Measurements from ENCODE around the gene KDM4F. TPM values are rescaled to one million over a fixed set of nuclear protein-coding genes. Genes with fewer than 3 reads are reported as not detected.

KDM4F gene
- total and polyA plus RNA-seq, 4 experiments from 2014 or later, result not detected

DNA sequence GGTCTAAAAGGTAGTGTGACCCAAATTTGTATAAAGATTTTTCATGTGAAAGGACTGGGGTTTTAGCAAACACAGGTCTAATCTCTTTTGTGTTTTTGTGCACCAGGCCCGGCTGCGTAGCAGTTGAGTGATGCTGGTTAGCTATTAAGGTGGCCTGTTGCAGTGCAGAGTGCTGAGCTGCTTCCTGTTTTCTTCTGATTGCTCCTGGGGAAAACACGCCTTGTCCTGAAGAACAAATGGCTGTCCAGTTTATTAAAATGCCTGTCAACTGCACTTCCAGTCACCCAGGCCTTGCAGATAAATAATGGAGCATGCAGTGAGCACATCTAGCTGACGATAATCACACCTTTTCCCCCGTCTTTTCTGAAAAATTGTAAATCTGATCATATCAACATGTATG lies 19.3 kb downstream of the KDM4F start:
- Histone ChIP-seq H3K4me3 (ENCODE audit: low read length in 2 of 2) (peak overlapping the region; percentile 92 to 96), H3K27me3 (ENCODE audit: insufficient read depth, low read length) (no peaks in the 10 kb centered on the region), H3K9me3 (ENCODE audit: control insufficient read depth in 1 of 2, low read length in 2 of 2) (no peaks in the 10 kb centered on the region), H3K36me3 (ENCODE audit: insufficient read depth, low read length) (no peaks in the 10 kb centered on the region), H3K27ac (ENCODE audit: low read depth, low read length) (peak overlapping the region; percentile 95), H3K4me1 (ENCODE audit: insufficient read depth, low read length) (peaks cover 32% of the 10 kb centered on the region)
- Mint-ChIP-seq H3K36me3 (peaks cover 10 to 18% of the 10 kb centered on the region in 2 donors), H3K4me1 (peaks cover 20 to 44% (median 36%) of the 10 kb centered on the region in 4 donors), H3K27ac (peak overlapping the region; percentile 93 to 98 (median 94)), H3K4me3 (peak overlapping the region; percentile 94 to 98 (median 96)), H3K27me3 (no peaks in the 10 kb centered on the region), H3K9me3 (no peaks in the 10 kb centered on the region)
- peak; percentile 77 to 89 (median 85) for DNase-seq
- intact Hi-C loops (cut with micrococcal nuclease), result loop anchor here (1.0 to 5.0 kb wide), 9 partner anchors 21 to 1871 kb away; partner anchors contain the start of genes ANKRD49, ENDOD1, FAM76B and JRKL
- POLR2A ChIA-PET (ENCODE audit: partially characterized antibody), result interaction anchor here (0.7 to 13.9 kb wide), 26 partner anchors 8 to 1327 kb away, joined by 3 to 376 read pairs (median 8); partner anchors contain the start of genes C11orf54, CCDC82, CEP57 and CWC15
- CTCF ChIA-PET (ENCODE audit: partially characterized antibody), result interaction anchor here (0.6 to 10.0 kb wide), 13 partner anchors 8 to 721 kb away, joined by 3 to 167 read pairs (median 11); partner anchors contain the start of genes CEP57, CWC15, ENDOD1 and FAM76B

DNA sequence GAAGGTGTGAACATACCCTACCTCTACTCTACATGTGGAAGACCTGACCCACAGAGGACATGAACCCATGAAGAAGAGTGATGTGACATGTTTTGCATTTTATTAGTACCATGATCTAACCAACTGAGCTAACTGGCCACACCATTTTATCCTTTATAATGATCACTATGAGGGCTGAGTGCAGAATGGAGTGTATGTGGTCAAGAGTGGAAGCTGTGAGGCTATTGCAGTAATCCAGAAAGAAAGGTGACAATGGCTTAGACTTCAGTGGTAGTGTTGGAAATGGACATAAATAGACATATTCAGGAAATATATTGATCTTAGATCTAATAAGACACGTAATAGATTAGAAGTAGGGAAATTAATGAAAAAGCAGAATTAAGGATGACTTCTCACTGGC lies 21.2 kb downstream of the KDM4F start:
- H3K4me3 Mint-ChIP-seq, result peak overlapping the region; percentile 5 to 95 (median 30)
- no peaks in the 10 kb centered on the region for H3K27me3 Mint-ChIP-seq
- Histone ChIP-seq H3K36me3 (ENCODE audit: insufficient read depth, low read length) (no peaks in the 10 kb centered on the region), H3K27me3 (ENCODE audit: insufficient read depth, low read length) (no peaks in the 10 kb centered on the region), H3K9me3 (ENCODE audit: control insufficient read depth in 1 of 2, low read length in 2 of 2) (no peaks in the 10 kb centered on the region), H3K4me1 (ENCODE audit: insufficient read depth, low read length) (peaks cover 32% of the 10 kb centered on the region), H3K27ac (ENCODE audit: low read depth, low read length) (no peak overlapping the region), H3K4me3 (ENCODE audit: low read length in 2 of 2) (no peak overlapping the region)
- peaks cover 20 to 44% (median 37%) of the 10 kb centered on the region in 4 donors for H3K4me1 Mint-ChIP-seq
- DNase-seq, result no peak
- H3K9me3 Mint-ChIP-seq, result no peaks in the 10 kb centered on the region
- ChIA-PET CTCF (ENCODE audit: partially characterized antibody) (interaction anchor here (0.7 to 10.0 kb wide), 20 partner anchors 8 to 719 kb away, joined by 3 to 167 read pairs (median 7); partner anchors contain the start of genes CEP57, ENDOD1, FAM76B and SESN3), POLR2A (ENCODE audit: partially characterized antibody) (interaction anchor here (1.0 to 13.9 kb wide), 4 partner anchors 21 to 720 kb away, joined by 4 to 376 read pairs (median 118); partner anchors contain the start of genes CEP57, CWC15, ENDOD1 and FAM76B)
- H3K27ac Mint-ChIP-seq, result peak overlapping the region in 3 of 7 donors; percentile 43 to 94 (median 72)
- intact Hi-C loops (cut with micrococcal nuclease), result no loop called here
- H3K36me3 Mint-ChIP-seq, result peaks cover 10 to 18% of the 10 kb centered on the region in 2 donors

DNA sequence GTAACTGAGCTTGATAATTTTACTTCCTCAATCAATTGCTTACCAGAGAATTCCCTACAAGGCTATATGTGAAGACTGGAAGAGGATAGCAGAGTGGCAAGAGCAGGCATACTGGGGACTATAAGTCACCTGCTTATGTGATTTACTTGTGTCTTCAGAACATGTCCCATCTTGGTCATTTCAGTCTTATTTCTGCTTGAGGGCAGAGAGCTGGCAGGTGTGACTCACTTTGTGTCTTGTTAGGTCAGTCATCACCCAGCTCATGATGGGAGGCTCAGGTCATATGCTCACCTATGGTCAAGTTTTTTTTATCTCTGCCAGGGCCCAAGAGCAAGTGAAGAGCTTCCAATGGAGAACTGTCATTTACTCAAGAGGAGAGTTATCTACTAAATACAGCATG lies 23.7 kb downstream of the KDM4F start:
- Mint-ChIP-seq H3K36me3 (peaks cover 10 to 12% of the 10 kb centered on the region in 2 donors), H3K27ac (no peak overlapping the region), H3K27me3 (no peaks in the 10 kb centered on the region), H3K4me1 (peaks cover 18 to 39% (median 29%) of the 10 kb centered on the region in 4 donors), H3K4me3 (no peak overlapping the region), H3K9me3 (no peaks in the 10 kb centered on the region)
- H3K4me1 ChIP-seq (ENCODE audit: insufficient read depth, low read length), result peaks cover 26% of the 10 kb centered on the region
- H3K36me3 ChIP-seq (ENCODE audit: insufficient read depth, low read length), result no peaks in the 10 kb centered on the region
- intact Hi-C loops (cut with micrococcal nuclease), result no loop called here
- POLR2A ChIA-PET (ENCODE audit: partially characterized antibody), result interaction anchor here (0.9 to 13.9 kb wide), 3 partner anchors 12 to 99 kb away, joined by 3 to 376 read pairs (median 3); partner anchors contain the start of genes CWC15, ENDOD1 and KDM4D
- H3K27me3 ChIP-seq (ENCODE audit: insufficient read depth, low read length), result no peaks in the 10 kb centered on the region
- no peaks in the 10 kb centered on the region for H3K9me3 ChIP-seq (ENCODE audit: control insufficient read depth in 1 of 2, low read length in 2 of 2)
- H3K27ac ChIP-seq (ENCODE audit: low read depth, low read length), result no peak overlapping the region
- H3K4me3 ChIP-seq (ENCODE audit: low read length in 2 of 2), result no peak overlapping the region
- CTCF ChIA-PET (ENCODE audit: partially characterized antibody), result interaction anchor here (1.0 to 10.0 kb wide), 7 partner anchors 16 to 712 kb away, joined by 3 to 167 read pairs (median 5); partner anchors contain the start of gene ENDOD1
- DNase-seq, result no peak

- no peaks in the 10 kb centered on the region for H3K9me3 ChIP-seq (ENCODE audit: control insufficient read depth in 1 of 2, low read length in 2 of 2)
- Mint-ChIP-seq H3K9me3 (no peaks in the 10 kb centered on the region), H3K27me3 (peaks cover 0 to under 1% of the 10 kb centered on the region in 2 donors), H3K4me3 (no peak overlapping the region), H3K4me1 (peaks cover 14 to 24% (median 21%) of the 10 kb centered on the region in 4 donors), H3K27ac (no peak overlapping the region), H3K36me3 (peaks cover 6 to 7% of the 10 kb centered on the region in 2 donors)
- no peaks in the 10 kb centered on the region for H3K36me3 ChIP-seq (ENCODE audit: insufficient read depth, low read length)
- DNase-seq, result no peak
- H3K27ac ChIP-seq (ENCODE audit: low read depth, low read length), result no peak overlapping the region
- no peak overlapping the region for H3K4me3 ChIP-seq (ENCODE audit: low read length in 2 of 2)
- H3K27me3 ChIP-seq (ENCODE audit: insufficient read depth, low read length), result no peaks in the 10 kb centered on the region
- intact Hi-C loops (cut with micrococcal nuclease), result no loop called here
- ChIA-PET CTCF (ENCODE audit: partially characterized antibody) (interaction anchor here (1.0 to 10.0 kb wide), 3 partner anchors 8 to 75 kb away, joined by 3 to 167 read pairs (median 4); partner anchors contain the start of gene SRSF8), POLR2A (ENCODE audit: partially characterized antibody) (interaction anchor here (1.0 to 13.9 kb wide), 2 partner anchors 17 to 23 kb away, joined by 3 to 376 read pairs; partner anchors contain the start of gene ENDOD1)
- peaks cover 15% of the 10 kb centered on the region for H3K4me1 ChIP-seq (ENCODE audit: insufficient read depth, low read length)
Measured at GRCh38 chr11:95074792-95075563, 25.8 kb downstream of the KDM4F start.

DNA sequence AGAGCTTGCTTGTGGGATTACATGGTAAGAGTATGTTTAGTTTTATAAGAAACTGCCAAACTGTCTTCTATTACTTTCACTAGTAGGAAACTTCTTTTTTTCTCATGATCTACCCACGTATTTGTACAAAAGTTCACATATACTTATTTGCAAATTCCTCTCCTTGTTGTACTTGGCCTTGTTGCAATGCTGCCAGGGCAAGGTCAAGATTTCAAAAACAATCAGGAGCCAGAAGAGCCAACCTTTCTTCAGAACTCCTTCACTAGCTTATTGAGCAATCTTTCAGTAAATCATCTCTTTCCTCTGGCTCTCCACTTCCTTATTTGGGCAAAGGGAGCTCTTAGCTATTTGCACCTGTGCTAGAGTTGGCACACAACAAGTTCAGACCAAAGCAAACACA lies 27.2 kb downstream of the KDM4F start:
- Histone ChIP-seq H3K27ac (ENCODE audit: low read depth, low read length) (no peak overlapping the region), H3K27me3 (ENCODE audit: insufficient read depth, low read length) (no peaks in the 10 kb centered on the region), H3K36me3 (ENCODE audit: insufficient read depth, low read length) (no peaks in the 10 kb centered on the region), H3K4me3 (ENCODE audit: low read length in 2 of 2) (no peak overlapping the region), H3K9me3 (ENCODE audit: control insufficient read depth in 1 of 2, low read length in 2 of 2) (no peaks in the 10 kb centered on the region), H3K4me1 (ENCODE audit: insufficient read depth, low read length) (peaks cover under 1% of the 10 kb centered on the region)
- POLR2A ChIA-PET (ENCODE audit: partially characterized antibody), result interaction anchor here (2.9 to 13.9 kb wide), 2 partner anchors 9 to 16 kb away, joined by 16 to 376 read pairs; partner anchors contain the start of genes ENDOD1 and SRSF8
- Mint-ChIP-seq H3K27me3 (peaks cover 0 to 5% of the 10 kb centered on the region in 2 donors), H3K4me1 (peaks cover 5 to 13% (median 12%) of the 10 kb centered on the region in 4 donors), H3K9me3 (no peaks in the 10 kb centered on the region), H3K4me3 (no peak overlapping the region), H3K27ac (no peak overlapping the region), H3K36me3 (no peaks in the 10 kb centered on the region)
- CTCF ChIA-PET (ENCODE audit: partially characterized antibody), result interaction anchor here (1.0 to 1.3 kb wide), 3 partner anchors 10 to 17 kb away, joined by 3 to 4 read pairs (median 3); partner anchors contain the start of gene SRSF8
- intact Hi-C loops (cut with micrococcal nuclease), result no loop called here
- no peak for DNase-seq

- DNase-seq, result no peak
- Histone ChIP-seq H3K27ac (ENCODE audit: low read depth, low read length) (no peak overlapping the region), H3K9me3 (ENCODE audit: control insufficient read depth in 1 of 2, low read length in 2 of 2) (no peaks in the 10 kb centered on the region), H3K27me3 (ENCODE audit: insufficient read depth, low read length) (no peaks in the 10 kb centered on the region), H3K4me1 (ENCODE audit: insufficient read depth, low read length) (no peaks in the 10 kb centered on the region), H3K36me3 (ENCODE audit: insufficient read depth, low read length) (no peaks in the 10 kb centered on the region), H3K4me3 (ENCODE audit: low read length in 2 of 2) (no peak overlapping the region)
- intact Hi-C loops (cut with micrococcal nuclease), result no loop called here
- Mint-ChIP-seq H3K4me3 (no peak overlapping the region), H3K27me3 (peaks cover 0 to 5% of the 10 kb centered on the region in 2 donors), H3K27ac (no peak overlapping the region), H3K36me3 (no peaks in the 10 kb centered on the region), H3K4me1 (peaks cover 3 to 9% (median 8%) of the 10 kb centered on the region in 4 donors), H3K9me3 (no peaks in the 10 kb centered on the region)
- ChIA-PET CTCF (ENCODE audit: partially characterized antibody) (interaction anchor here (1.3 kb wide), 1 partner anchor 16 kb away, joined by 3 read pairs; no protein-coding TSS in a partner anchor), POLR2A (ENCODE audit: partially characterized antibody) (interaction anchor here (2.9 to 13.9 kb wide), 2 partner anchors 9 to 15 kb away, joined by 16 to 376 read pairs; partner anchors contain the start of genes ENDOD1 and SRSF8)
Measured at GRCh38 chr11:95076981-95077380, 27.8 kb downstream of the KDM4F start.

Data from CD4-positive, alpha-beta memory T cell (primary cell).